ENCODE data around the gene PRKCE. TPM values are rescaled to one million over a fixed set of nuclear protein-coding genes. Genes with fewer than 3 reads are reported as not detected.

Gene PRKCE
- total RNA-seq, 1 experiment from 2014 or later = 14.8 TPM

- CTCF ChIA-PET = no interaction called here
- H3K9me3 ChIP-seq (ENCODE audit: control insufficient read depth in 1 of 2, insufficient read depth in 1 of 2, low read depth in 1 of 2, low read length in 2 of 2) = no peaks in the 10 kb centered on the region
- ATAC-seq (no peak), DNase-seq (ENCODE audit: low read depth, low spot score) (no peak)
- POLR2A ChIA-PET = no interaction called here
- H3K9ac ChIP-seq (ENCODE audit: low read length) = no peak overlapping the region
- H4K20me1 ChIP-seq (ENCODE audit: insufficient read depth) = no peaks in the 10 kb centered on the region
- no peaks in the 10 kb centered on the region for H3K9me2 ChIP-seq (ENCODE audit: insufficient read depth)
- H3K27ac ChIP-seq (ENCODE audit: low read depth, low read length) = no peak overlapping the region
- no peaks in the 10 kb centered on the region for H3K79me2 ChIP-seq (ENCODE audit: insufficient read depth, low read length)
- H3K4me3 ChIP-seq (replicated peaks in 1 of 2; ENCODE audit: low read depth in 1 of 2, low read length in 2 of 2) = no peak overlapping the region
- no peaks in the 10 kb centered on the region for H3K27me3 ChIP-seq (ENCODE audit: insufficient read depth, low read length)
- peaks cover 24 to 26% of the 10 kb centered on the region in 2 experiments for H3K4me1 ChIP-seq (ENCODE audit: control insufficient read depth in 1 of 2, insufficient read depth in 2 of 2, low read length in 2 of 2)
- H3K4me2 ChIP-seq (ENCODE audit: low read length) = no peak overlapping the region
- no peaks in the 10 kb centered on the region for H3K36me3 ChIP-seq (ENCODE audit: control insufficient read depth in 1 of 2, insufficient read depth in 2 of 2, low read length in 2 of 2)
- H2AFZ ChIP-seq (ENCODE audit: low read depth, low read length, poor library complexity, severe bottlenecking) = no peak overlapping the region
- no peak for TF ChIP-seq MAX (IDR thresholded peaks at IDR 0.05)
- no peak for TF ChIP-seq POLR2A (IDR thresholded peaks at IDR 0.05; ENCODE audit: borderline replicate concordance, extremely low read depth, insufficient read depth, insufficient read length)
- no peak for TF ChIP-seq POLR2AphosphoS5 (IDR thresholded peaks at IDR 0.05; ENCODE audit: low read depth, low read length)
- TF ChIP-seq EZH2phosphoT487 (IDR thresholded peaks at IDR 0.05; ENCODE audit: borderline replicate concordance) = no peak
- no peak for TF ChIP-seq ZFX (IDR thresholded peaks at IDR 0.05)
- TF ChIP-seq, protein P1, sequence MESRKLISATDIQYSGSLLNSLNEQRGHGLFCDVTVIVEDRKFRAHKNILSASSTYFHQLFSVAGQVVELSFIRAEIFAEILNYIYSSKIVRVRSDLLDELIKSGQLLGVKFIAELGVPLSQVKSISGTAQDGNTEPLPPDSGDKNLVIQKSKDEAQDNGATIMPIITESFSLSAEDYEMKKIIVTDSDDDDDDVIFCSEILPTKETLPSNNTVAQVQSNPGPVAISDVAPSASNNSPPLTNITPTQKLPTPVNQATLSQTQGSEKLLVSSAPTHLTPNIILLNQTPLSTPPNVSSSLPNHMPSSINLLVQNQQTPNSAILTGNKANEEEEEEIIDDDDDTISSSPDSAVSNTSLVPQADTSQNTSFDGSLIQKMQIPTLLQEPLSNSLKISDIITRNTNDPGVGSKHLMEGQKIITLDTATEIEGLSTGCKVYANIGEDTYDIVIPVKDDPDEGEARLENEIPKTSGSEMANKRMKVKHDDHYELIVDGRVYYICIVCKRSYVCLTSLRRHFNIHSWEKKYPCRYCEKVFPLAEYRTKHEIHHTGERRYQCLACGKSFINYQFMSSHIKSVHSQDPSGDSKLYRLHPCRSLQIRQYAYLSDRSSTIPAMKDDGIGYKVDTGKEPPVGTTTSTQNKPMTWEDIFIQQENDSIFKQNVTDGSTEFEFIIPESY (IDR thresholded peaks at IDR 0.05; ENCODE audit: extremely low read depth, insufficient replicate concordance, low read length) = no peak
- TF ChIP-seq JUND (IDR thresholded peaks at IDR 0.05) = no peak
- TF ChIP-seq, protein P2, sequence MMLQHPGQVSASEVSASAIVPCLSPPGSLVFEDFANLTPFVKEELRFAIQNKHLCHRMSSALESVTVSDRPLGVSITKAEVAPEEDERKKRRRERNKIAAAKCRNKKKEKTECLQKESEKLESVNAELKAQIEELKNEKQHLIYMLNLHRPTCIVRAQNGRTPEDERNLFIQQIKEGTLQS (IDR thresholded peaks at IDR 0.05) = no peak
- TF ChIP-seq EZH2 (IDR thresholded peaks at IDR 0.05) = no peak
- TF ChIP-seq ZNF274 (IDR thresholded peaks at IDR 0.05; ENCODE audit: low read depth, low read length) = no peak
- TF ChIP-seq FOSL1 (IDR thresholded peaks at IDR 0.05; ENCODE audit: low read depth) = no peak
- TF ChIP-seq, protein P3, sequence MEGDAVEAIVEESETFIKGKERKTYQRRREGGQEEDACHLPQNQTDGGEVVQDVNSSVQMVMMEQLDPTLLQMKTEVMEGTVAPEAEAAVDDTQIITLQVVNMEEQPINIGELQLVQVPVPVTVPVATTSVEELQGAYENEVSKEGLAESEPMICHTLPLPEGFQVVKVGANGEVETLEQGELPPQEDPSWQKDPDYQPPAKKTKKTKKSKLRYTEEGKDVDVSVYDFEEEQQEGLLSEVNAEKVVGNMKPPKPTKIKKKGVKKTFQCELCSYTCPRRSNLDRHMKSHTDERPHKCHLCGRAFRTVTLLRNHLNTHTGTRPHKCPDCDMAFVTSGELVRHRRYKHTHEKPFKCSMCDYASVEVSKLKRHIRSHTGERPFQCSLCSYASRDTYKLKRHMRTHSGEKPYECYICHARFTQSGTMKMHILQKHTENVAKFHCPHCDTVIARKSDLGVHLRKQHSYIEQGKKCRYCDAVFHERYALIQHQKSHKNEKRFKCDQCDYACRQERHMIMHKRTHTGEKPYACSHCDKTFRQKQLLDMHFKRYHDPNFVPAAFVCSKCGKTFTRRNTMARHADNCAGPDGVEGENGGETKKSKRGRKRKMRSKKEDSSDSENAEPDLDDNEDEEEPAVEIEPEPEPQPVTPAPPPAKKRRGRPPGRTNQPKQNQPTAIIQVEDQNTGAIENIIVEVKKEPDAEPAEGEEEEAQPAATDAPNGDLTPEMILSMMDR (IDR thresholded peaks at IDR 0.05 in 2 of 3, conservative IDR thresholded peaks at IDR 0.05 in 1 of 3; ENCODE audit: borderline replicate concordance in 1 of 3, insufficient read depth in 1 of 3, low read depth in 2 of 3, low read length in 2 of 3) = no peak
- no peak for TF ChIP-seq CBX3 (IDR thresholded peaks at IDR 0.05; ENCODE audit: low read depth)
- TF ChIP-seq REST (IDR thresholded peaks at IDR 0.05; ENCODE audit: low read depth) = no peak
- intact Hi-C loops (cut with micrococcal nuclease) = no loop called here
- RAD21 ChIA-PET (ENCODE audit: low non-redundant PET in 1 of 2, low total read pairs in 2 of 2, uncharacterized antibody in 2 of 2, unreplicated experiment in 2 of 2) = no interaction called here
- no TSS peak for BruUV-seq (replicated peaks)
Observed at GRCh38 chr2:45919711-45920111, 268.2 kb downstream of the PRKCE start.
